A549 (cell line): ENCODE measurements around the gene FGG. TPM values are rescaled to one million over a fixed set of nuclear protein-coding genes. Genes with fewer than 3 reads are reported as not detected.

ENCODE experiments used
- ATAC-seq, 2 experiments: fragments of 200-7000 bp in 1 of 2; fragments of >200 bp in 1 of 2; cut with Nextera tagmentation in 1 of 2; cut with Tn5 transposase in 1 of 2; 3 replicates each; pipeline versions ENCODE4 v1.8.0 to v1.9.1; 2018 to 2020; ENCODE audit warnings: mild to moderate bottlenecking in 1 of 2, moderate library complexity in 1 of 2
- CTCF ChIA-PET: fragments of 300-600 bp; sonication (Branson Sonifier 250); formaldehyde crosslinking; extraction: SDS; loops from one replicate; lab custom pipeline; 2021; ENCODE audit warnings: antibody characterized with exemption, inconsistent platforms; lab: Yijun Ruan, JAX
- POLR2A ChIA-PET: fragments of 350-600 bp; formaldehyde crosslinking; extraction: SDS; loops from one replicate; lab custom pipeline; 2021; ENCODE audit warnings: antibody characterized with exemption, inconsistent platforms; lab: Yijun Ruan, JAX
- DNase-seq, 2 experiments: peaks; one replicate each; pipeline versions ENCODE4 v3.0.0 to v3.0.0-alpha.2; 2011 to 2016; ENCODE audit warnings: low read depth in 1 of 2, low spot score in 1 of 2
- FAIRE-seq: peaks from 2 replicates; lab custom pipeline; 2011; peaks lifted over from hg19 to GRCh38; lab: Jason Lieb, UNC
- H3K27ac ChIP-seq, 2 experiments: fragments of >200 bp; sonication (Bioruptor Twin); formaldehyde crosslinking; 3 replicates each; pipeline ENCODE4 v1.5.1; 2016 to 2017
- H3K4me1 ChIP-seq: fragments of >200 bp; sonication (Bioruptor Twin); formaldehyde crosslinking; 3 replicates; pipeline ENCODE4 v1.6.1; 2016
- H3K4me2 ChIP-seq: fragments of >200 bp; sonication (Bioruptor Twin); formaldehyde crosslinking; 3 replicates; pipeline ENCODE4 v1.6.1; 2016
- H3K4me3 ChIP-seq: fragments of >200 bp; sonication (Bioruptor Twin); formaldehyde crosslinking; 3 replicates; pipeline ENCODE4 v1.5.1; 2016
- H3K9me3 ChIP-seq: fragments of >200 bp; sonication (Bioruptor Twin); formaldehyde crosslinking; 3 replicates; pipeline ENCODE4 v1.6.1; 2016
- CBX2 ChIP-seq: fragments of 200-600 bp; sonication (generic); IDR thresholded peaks from 2 replicates; pipeline ENCODE4 v1.6.1; 2016; ENCODE audit warnings: low read depth, mild to moderate bottlenecking, borderline replicate concordance
- CEBPB ChIP-seq, 2 experiments: fragments of >200 bp in 1 of 2; sonication (Bioruptor Twin) in 1 of 2; formaldehyde crosslinking in 1 of 2; IDR thresholded peaks; 2 replicates each; pipeline ENCODE4 v1.6.1; 2012 to 2016
- CHD2 ChIP-seq: fragments of 150-350 bp; IDR thresholded peaks from 2 replicates; pipeline ENCODE4 v1.6.1; 2014; ENCODE audit warnings: low read length; ENCODE audit not compliant: partially characterized antibody
- CHD4 ChIP-seq: fragments of 200-600 bp; sonication (generic); IDR thresholded peaks from 2 replicates; pipeline ENCODE4 v1.6.1; 2016; ENCODE audit warnings: antibody characterized with exemption, mild to moderate bottlenecking, borderline replicate concordance
- EP300 ChIP-seq, 2 experiments: fragments of >200 bp; sonication (Bioruptor Twin); formaldehyde crosslinking; IDR thresholded peaks; 2 replicates in 1 of 2; 3 replicates in 1 of 2; pipeline ENCODE4 v1.6.1; 2016 to 2017
- ESRRA ChIP-seq: fragments of 150-350 bp; IDR thresholded peaks from 2 replicates; pipeline ENCODE4 v1.6.1; 2014; ENCODE audit warnings: mild to moderate bottlenecking, low read length, borderline replicate concordance
- FOSL2 ChIP-seq, 2 experiments: fragments of 450-650 bp in 1 of 2; fragments of >200 bp in 1 of 2; sonication (Bioruptor Twin) in 1 of 2; formaldehyde crosslinking; IDR thresholded peaks; 2 replicates each; pipeline versions ENCODE4 v1.5.0 to v1.6.1; 2016 to 2020; ENCODE audit warnings: mild to moderate bottlenecking in 1 of 2, moderate library complexity in 1 of 2
- GATA3 ChIP-seq: IDR thresholded peaks from 2 replicates; pipeline ENCODE4 v1.6.1; 2012; ENCODE audit warnings: borderline replicate concordance
- JUN ChIP-seq, 2 experiments: fragments of >200 bp; sonication (Bioruptor Twin); formaldehyde crosslinking; IDR thresholded peaks; 2 replicates in 1 of 2; 3 replicates in 1 of 2; pipeline ENCODE4 v1.6.1; 2016 to 2017
- JUNB ChIP-seq: fragments of >200 bp; sonication (Bioruptor Twin); formaldehyde crosslinking; IDR thresholded peaks from 2 replicates; pipeline ENCODE4 v1.6.1; 2016
- KDM5A ChIP-seq: fragments of 200-600 bp; sonication (generic); IDR thresholded peaks from 2 replicates; pipeline ENCODE4 v1.6.1; 2016; ENCODE audit warnings: antibody characterized with exemption, mild to moderate bottlenecking
- NPAS2 ChIP-seq: fragments of 250-450 bp; sonication (Bioruptor Pico); IDR thresholded peaks from 2 replicates; pipeline ENCODE4 v1.8.0; 2022; ENCODE audit warnings: mild to moderate bottlenecking, moderate library complexity, borderline replicate concordance
- RCOR1 ChIP-seq: fragments of 150-350 bp; IDR thresholded peaks from 2 replicates; pipeline ENCODE4 v1.6.1; 2014; ENCODE audit warnings: antibody characterized with exemption, low read length, low read depth
- RFX5 ChIP-seq: fragments of 450-650 bp; IDR thresholded peaks from 2 replicates; pipeline ENCODE4 v1.7.1; 2014; ENCODE audit warnings: antibody characterized with exemption, mild to moderate bottlenecking, moderate library complexity
- SMC3 ChIP-seq: fragments of >200 bp; sonication (Bioruptor Twin); formaldehyde crosslinking; IDR thresholded peaks from 3 replicates; pipeline ENCODE4 v1.6.1; 2018; ENCODE audit warnings: inconsistent platforms
- SREBF2 ChIP-seq: fragments of 450-650 bp; IDR thresholded peaks from 2 replicates; pipeline ENCODE4 v1.6.1; 2014; ENCODE audit warnings: mild to moderate bottlenecking, moderate library complexity
- ZC3H11A ChIP-seq: fragments of 450-650 bp; IDR thresholded peaks from 2 replicates; pipeline ENCODE4 v1.6.1; 2014; ENCODE audit warnings: antibody characterized with exemption, mild to moderate bottlenecking
- WGBS: methylation state at CpG from one replicate; pipeline ENCODE4 v1.1.6; 2017; ENCODE audit errors: missing lambda C conversion rate; 5-methylcytosine and 5-hydroxymethylcytosine counted together
- polyA plus RNA-seq, 4 experiments: library from polyadenylated mRNA; depleted of rRNA in 3 of 4; stranded (reverse); fragments of >200 nt; fragmentation: RNase III in 1 of 4; extraction: RNeasy Plus Mini Kit Qiagen cat#74134 plus additional on column Dnase treatment in 1 of 4; gene quantifications; 2 replicates in 3 of 4; 3 replicates in 1 of 4; pipeline ENCODE4 v1.2.3, GENCODE V29; 2011 to 2017
- TF ChIP-seq, protein P1 (sequence below): IDR thresholded peaks from 2 replicates; pipeline ENCODE4 v1.6.1; 2012; ENCODE audit warnings: low read depth, borderline replicate concordance
- TF ChIP-seq, protein P2 (sequence below): fragments of 250-450 bp; sonication (Bioruptor Pico); IDR thresholded peaks from 2 replicates; pipeline ENCODE4 v1.5.0; 2020; ENCODE audit warnings: low read depth, mild to moderate bottlenecking, moderate library complexity
- TF ChIP-seq, protein P3 (sequence below): fragments of >200 bp; sonication (Bioruptor Twin); formaldehyde crosslinking; IDR thresholded peaks from 3 replicates; pipeline ENCODE4 v1.5.1; 2016
- TF ChIP-seq, protein P4 (sequence below): IDR thresholded peaks from 2 replicates; pipeline ENCODE4 v1.6.1; 2012
- TF ChIP-seq, protein P5 (sequence below): fragments of >200 bp; sonication (Bioruptor Twin); formaldehyde crosslinking; IDR thresholded peaks from 3 replicates; pipeline ENCODE4 v1.6.1; 2016
- TF ChIP-seq, protein P6 (sequence below): IDR thresholded peaks from 2 replicates; pipeline ENCODE4 v1.6.1; 2012

The FGG gene
- polyA plus RNA-seq, 2 of the 4 experiments (the other 2 are of a cell fraction) = 4.8 to 132 TPM

DNA sequence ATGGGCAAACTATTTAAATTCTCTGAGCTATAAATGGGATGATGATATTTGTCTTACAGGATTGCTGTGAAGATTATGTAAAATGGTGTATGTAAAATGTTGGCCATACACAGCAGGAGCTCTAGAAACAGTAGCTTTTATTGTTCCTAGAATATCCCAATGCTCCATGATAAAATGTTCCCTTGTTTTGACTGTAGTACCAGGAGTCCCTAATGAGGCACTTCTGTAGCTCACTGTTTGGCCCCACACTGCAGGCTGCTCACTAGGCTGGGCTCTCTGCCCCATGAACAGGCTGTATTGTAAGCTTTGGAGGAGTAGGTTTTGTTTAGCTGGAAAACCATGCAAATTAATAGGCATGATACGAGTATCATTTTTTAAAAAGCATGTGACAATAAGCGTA, 18.6 kb downstream of the FGG start:
- no peak for ATAC-seq

DNA sequence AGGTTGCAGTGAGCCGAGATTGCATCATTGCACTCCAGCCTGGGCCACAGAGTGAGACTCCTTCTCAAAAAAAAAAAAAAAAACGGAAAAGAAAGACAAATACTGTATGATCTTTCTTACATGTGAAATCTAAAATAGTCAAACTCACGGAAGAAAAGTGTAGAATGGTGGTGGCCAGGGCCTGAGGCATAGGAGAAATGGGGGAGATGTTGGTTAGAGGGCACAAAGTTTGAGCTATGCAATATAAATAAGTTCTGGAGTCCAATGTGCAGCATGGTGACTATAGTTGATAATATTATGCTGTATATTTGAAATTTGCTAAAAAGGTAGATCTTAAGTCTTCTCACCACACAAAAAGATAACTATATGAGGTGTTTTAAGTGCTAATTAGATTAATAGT, 20.6 kb downstream of the FGG start:
- 68% methylated on average over 3 of the region's 3 CpGs for WGBS
- no peak for FAIRE-seq
- ChIA-PET POLR2A (no interaction called here), CTCF (interaction anchor here (1.1 kb wide), 1 partner anchor 40 kb away, joined by 3 read pairs; no protein-coding TSS in a partner anchor)
- no peak for DNase-seq
- Histone ChIP-seq H3K27ac (peak overlapping the region; percentile 27 to 90; a peak in 3 of 6 replicates), H3K4me3 (no peak overlapping the region), H3K4me1 (peaks cover 65% of the 10 kb centered on the region), H3K9me3 (no peaks in the 10 kb centered on the region), H3K4me2 (no peak overlapping the region)
- ATAC-seq = no peak
- TF ChIP-seq FOSL2 (IDR thresholded peaks at IDR 0.05) (no peak), FOSL2 (CRISPR knock-in tag; IDR thresholded peaks at IDR 0.05) (no peak), CHD4 (no peak), ZC3H11A (no peak), CHD2 (no peak)
- TF ChIP-seq, protein P1, sequence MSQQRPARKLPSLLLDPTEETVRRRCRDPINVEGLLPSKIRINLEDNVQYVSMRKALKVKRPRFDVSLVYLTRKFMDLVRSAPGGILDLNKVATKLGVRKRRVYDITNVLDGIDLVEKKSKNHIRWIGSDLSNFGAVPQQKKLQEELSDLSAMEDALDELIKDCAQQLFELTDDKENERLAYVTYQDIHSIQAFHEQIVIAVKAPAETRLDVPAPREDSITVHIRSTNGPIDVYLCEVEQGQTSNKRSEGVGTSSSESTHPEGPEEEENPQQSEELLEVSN = no peak

More for the DNA sequence above, 18.6 kb downstream of the FGG start:
- no peak for FAIRE-seq
- Histone ChIP-seq H3K9me3 (no peaks in the 10 kb centered on the region), H3K4me3 (no peak overlapping the region), H3K4me2 (no peak overlapping the region), H3K4me1 (peaks cover 79% of the 10 kb centered on the region), H3K27ac (peak overlapping the region; percentile 71; a peak in 5 of 6 replicates)
- 92% methylated on average over 2 of the region's 2 CpGs for WGBS
- CTCF ChIA-PET = interaction anchor here (0.7 to 3.1 kb wide), 3 partner anchors 24 to 34 kb away, joined by 3 to 12 read pairs (median 4); no protein-coding TSS in a partner anchor
- POLR2A ChIA-PET = no interaction called here
- DNase-seq = no peak
- TF ChIP-seq, protein P2, sequence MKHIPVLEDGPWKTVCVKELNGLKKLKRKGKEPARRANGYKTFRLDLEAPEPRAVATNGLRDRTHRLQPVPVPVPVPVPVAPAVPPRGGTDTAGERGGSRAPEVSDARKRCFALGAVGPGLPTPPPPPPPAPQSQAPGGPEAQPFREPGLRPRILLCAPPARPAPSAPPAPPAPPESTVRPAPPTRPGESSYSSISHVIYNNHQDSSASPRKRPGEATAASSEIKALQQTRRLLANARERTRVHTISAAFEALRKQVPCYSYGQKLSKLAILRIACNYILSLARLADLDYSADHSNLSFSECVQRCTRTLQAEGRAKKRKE (CRISPR knock-in tag) = no peak
- TF ChIP-seq NPAS2 (CRISPR knock-in tag) (no peak), CEBPB (IDR thresholded peaks at IDR 0.05) (no peak), JUNB (no peak), RCOR1 (no peak), KDM5A (no peak), RFX5 (no peak), SMC3 (no peak)
- TF ChIP-seq, protein P3, sequence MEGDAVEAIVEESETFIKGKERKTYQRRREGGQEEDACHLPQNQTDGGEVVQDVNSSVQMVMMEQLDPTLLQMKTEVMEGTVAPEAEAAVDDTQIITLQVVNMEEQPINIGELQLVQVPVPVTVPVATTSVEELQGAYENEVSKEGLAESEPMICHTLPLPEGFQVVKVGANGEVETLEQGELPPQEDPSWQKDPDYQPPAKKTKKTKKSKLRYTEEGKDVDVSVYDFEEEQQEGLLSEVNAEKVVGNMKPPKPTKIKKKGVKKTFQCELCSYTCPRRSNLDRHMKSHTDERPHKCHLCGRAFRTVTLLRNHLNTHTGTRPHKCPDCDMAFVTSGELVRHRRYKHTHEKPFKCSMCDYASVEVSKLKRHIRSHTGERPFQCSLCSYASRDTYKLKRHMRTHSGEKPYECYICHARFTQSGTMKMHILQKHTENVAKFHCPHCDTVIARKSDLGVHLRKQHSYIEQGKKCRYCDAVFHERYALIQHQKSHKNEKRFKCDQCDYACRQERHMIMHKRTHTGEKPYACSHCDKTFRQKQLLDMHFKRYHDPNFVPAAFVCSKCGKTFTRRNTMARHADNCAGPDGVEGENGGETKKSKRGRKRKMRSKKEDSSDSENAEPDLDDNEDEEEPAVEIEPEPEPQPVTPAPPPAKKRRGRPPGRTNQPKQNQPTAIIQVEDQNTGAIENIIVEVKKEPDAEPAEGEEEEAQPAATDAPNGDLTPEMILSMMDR = no peak
- TF ChIP-seq, protein P4, sequence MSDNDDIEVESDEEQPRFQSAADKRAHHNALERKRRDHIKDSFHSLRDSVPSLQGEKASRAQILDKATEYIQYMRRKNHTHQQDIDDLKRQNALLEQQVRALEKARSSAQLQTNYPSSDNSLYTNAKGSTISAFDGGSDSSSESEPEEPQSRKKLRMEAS = no peak
- TF ChIP-seq, protein P5, sequence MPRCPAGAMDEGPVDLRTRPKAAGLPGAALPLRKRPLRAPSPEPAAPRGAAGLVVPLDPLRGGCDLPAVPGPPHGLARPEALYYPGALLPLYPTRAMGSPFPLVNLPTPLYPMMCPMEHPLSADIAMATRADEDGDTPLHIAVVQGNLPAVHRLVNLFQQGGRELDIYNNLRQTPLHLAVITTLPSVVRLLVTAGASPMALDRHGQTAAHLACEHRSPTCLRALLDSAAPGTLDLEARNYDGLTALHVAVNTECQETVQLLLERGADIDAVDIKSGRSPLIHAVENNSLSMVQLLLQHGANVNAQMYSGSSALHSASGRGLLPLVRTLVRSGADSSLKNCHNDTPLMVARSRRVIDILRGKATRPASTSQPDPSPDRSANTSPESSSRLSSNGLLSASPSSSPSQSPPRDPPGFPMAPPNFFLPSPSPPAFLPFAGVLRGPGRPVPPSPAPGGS = no peak

DNA sequence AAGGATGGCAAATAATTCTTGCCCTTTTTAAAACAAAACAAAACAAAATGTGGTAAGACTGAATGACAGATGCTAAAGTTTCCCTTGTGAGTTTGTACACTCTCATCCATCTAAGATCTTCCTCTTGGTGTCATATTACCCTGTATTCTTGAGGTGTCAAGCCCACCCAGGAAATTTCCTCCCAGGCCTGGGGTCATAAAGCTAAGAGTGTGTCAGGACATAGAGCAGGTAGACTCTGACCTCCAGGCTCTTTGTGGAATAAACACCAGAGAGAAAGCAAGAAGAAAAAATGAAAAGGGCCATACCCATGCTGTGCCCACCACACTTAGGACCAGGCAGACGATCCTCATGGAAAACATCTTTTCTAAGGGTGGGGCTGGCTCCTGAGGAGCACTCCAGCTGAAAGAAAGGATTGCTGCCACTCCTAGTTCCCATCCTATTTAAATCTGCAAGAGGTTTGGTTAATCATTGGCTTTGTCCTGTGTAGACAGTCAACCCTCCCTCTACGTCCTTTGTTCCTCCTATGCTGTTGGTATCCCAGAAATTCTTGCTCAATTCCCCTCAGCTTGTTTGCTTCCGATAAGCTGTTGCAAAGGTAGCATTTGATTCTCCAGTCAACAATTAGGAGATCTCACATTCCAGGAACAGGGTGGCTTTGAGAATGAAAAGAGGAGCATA, 22.0 kb downstream of the FGG start, which contains the start of gene FGA:
Gene FGA, minus strand, starts transcription at position 414 of the 678 bp plus-strand sequence. Its CDS starts 55 bp downstream, at position 359.
- FAIRE-seq = peak; percentile 59
- 0% methylated on average over 3 of the region's 3 CpGs for WGBS
- Histone ChIP-seq H3K4me2 (peak within 1 kb of the TSS; percentile 88), H3K4me1 (peaks cover 53% of the 10 kb centered on the region), H3K9me3 (0 out of 3 replicates have a peak, but pooled peaks cover 2% of the 10 kb centered on the region), H3K4me3 (peak within 1 kb of the TSS; percentile 43), H3K27ac (peak within 1 kb of the TSS; percentile 87 to 90)
- ChIA-PET POLR2A (no interaction called here), CTCF (no interaction called here)
- peak; percentile 28 to 93 for DNase-seq
- ATAC-seq = peak; percentile 96 to 97
- no peak for TF ChIP-seq SREBF2
- TF ChIP-seq JUN (IDR thresholded peaks at IDR 0.05) = peak in 1 of 2 experiments; percentile 70; a peak in 4 of 5 replicates
- peak; percentile 71 to 83; a peak in 3 of 5 replicates for TF ChIP-seq EP300 (IDR thresholded peaks at IDR 0.05)
- no peak for TF ChIP-seq NPAS2 (CRISPR knock-in tag)
- no peak for TF ChIP-seq ESRRA
- TF ChIP-seq JUNB = peak; percentile 28; the same call in 1 of the 2 replicates
- TF ChIP-seq, protein P3 = no peak
- TF ChIP-seq, protein P6, sequence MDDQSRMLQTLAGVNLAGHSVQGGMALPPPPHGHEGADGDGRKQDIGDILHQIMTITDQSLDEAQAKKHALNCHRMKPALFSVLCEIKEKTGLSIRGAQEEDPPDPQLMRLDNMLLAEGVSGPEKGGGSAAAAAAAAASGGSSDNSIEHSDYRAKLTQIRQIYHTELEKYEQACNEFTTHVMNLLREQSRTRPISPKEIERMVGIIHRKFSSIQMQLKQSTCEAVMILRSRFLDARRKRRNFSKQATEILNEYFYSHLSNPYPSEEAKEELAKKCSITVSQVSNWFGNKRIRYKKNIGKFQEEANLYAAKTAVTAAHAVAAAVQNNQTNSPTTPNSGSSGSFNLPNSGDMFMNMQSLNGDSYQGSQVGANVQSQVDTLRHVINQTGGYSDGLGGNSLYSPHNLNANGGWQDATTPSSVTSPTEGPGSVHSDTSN = peak; percentile 30; the same call in 1 of the 2 replicates
- no peak for TF ChIP-seq CBX2
- TF ChIP-seq CEBPB (IDR thresholded peaks at IDR 0.05) = peak; percentile 90 to 95
- TF ChIP-seq GATA3 = peak; percentile 84
